DOHH2 (cell line): ENCODE data around the gene SUPT3H.

ENCODE experiments used
- EZH2phosphoT487 ChIP-seq: fragments of 200-600 bp; sonication (generic); IDR thresholded peaks from 2 replicates; pipeline ENCODE4 v1.6.1; 2017; ENCODE audit warnings: borderline replicate concordance, mild to moderate bottlenecking, antibody characterized with exemption, low read length, moderate library complexity, mixed read lengths
- TF ChIP-seq, protein P1 (sequence below): fragments of 200-600 bp; sonication (generic); IDR thresholded peaks from one replicate; pipeline ENCODE4 v1.5.1; 2014; ENCODE audit warnings: antibody characterized with exemption, mild to moderate bottlenecking, low read depth, low read length; ENCODE audit not compliant: poor library complexity, severe bottlenecking

DNA sequence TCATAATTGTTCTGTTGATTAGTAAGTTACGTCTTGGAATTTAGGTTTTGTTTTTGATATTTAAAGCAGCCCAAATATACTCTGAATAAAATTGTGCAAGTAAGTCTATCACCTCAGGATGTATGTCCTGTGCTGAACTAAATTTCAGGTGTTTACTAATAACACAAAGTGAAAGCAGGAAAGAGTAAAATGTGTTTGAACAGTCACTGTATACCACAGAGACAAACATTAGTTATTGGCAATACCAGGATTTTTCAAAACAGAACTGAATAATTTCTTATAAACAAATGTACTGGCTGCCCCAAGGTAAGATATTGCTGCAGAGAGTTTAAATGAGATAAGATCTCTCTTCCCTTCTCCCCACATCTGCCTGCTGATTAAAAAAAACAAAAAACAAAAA is 454.3 kb downstream of the SUPT3H start:
- TF ChIP-seq, protein P1, sequence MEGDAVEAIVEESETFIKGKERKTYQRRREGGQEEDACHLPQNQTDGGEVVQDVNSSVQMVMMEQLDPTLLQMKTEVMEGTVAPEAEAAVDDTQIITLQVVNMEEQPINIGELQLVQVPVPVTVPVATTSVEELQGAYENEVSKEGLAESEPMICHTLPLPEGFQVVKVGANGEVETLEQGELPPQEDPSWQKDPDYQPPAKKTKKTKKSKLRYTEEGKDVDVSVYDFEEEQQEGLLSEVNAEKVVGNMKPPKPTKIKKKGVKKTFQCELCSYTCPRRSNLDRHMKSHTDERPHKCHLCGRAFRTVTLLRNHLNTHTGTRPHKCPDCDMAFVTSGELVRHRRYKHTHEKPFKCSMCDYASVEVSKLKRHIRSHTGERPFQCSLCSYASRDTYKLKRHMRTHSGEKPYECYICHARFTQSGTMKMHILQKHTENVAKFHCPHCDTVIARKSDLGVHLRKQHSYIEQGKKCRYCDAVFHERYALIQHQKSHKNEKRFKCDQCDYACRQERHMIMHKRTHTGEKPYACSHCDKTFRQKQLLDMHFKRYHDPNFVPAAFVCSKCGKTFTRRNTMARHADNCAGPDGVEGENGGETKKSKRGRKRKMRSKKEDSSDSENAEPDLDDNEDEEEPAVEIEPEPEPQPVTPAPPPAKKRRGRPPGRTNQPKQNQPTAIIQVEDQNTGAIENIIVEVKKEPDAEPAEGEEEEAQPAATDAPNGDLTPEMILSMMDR: no peak
- no peak for TF ChIP-seq EZH2phosphoT487
